HCT116 (cell line): ENCODE results near the gene SLC5A6. TPM values are rescaled to one million over a fixed set of nuclear protein-coding genes. Genes with fewer than 3 reads are reported as not detected.

Experiments used
- total RNA-seq: library from RNA; stranded (reverse); gene quantifications from one replicate; pipeline ENCODE4 v1.2.1, GENCODE V29; 2021; ENCODE audit not compliant: unreplicated experiment

Gene SLC5A6
- total RNA-seq, 1 experiment from 2014 or later, result 55.4 TPM

Other genes starting within 250 kb of the SLC5A6 start
- gene MAPRE3, start 241.6 kb downstream of the SLC5A6 start, total RNA-seq, result 12.1 TPM
- gene TMEM214, start 179.3 kb downstream of the SLC5A6 start, total RNA-seq, result 69.8 TPM
- gene AGBL5, start 160.6 kb downstream of the SLC5A6 start, total RNA-seq, result 40.0 TPM
- gene OST4, start 140.6 kb downstream of the SLC5A6 start, total RNA-seq, result 187 TPM
- gene EMILIN1, start 133.7 kb downstream of the SLC5A6 start, total RNA-seq, result 0.59 TPM
- gene KHK, start 125.5 kb downstream of the SLC5A6 start, total RNA-seq, result 6.7 TPM
- gene CGREF1, start 93.1 kb downstream of the SLC5A6 start, total RNA-seq, result 4.0 TPM
- not detected for gene ABHD1, start 88.5 kb downstream of the SLC5A6 start, total RNA-seq
- 54.2 TPM for gene PREB, start 77.6 kb downstream of the SLC5A6 start, total RNA-seq
- not detected for gene PRR30, start 72.9 kb downstream of the SLC5A6 start, total RNA-seq
- not detected for gene TCF23, start 63.3 kb downstream of the SLC5A6 start, total RNA-seq
- gene ATRAID, start 227 bp downstream of the SLC5A6 start, total RNA-seq, result 93.6 TPM
- gene CAD, start 5.1 kb upstream of the SLC5A6 start, total RNA-seq, result 114 TPM
- gene SLC30A3, start 50.8 kb upstream of the SLC5A6 start, total RNA-seq, result 20.5 TPM
- 2.5 TPM for gene DNAJC5G, start 63.2 kb upstream of the SLC5A6 start, total RNA-seq
- gene TRIM54, start 70.2 kb upstream of the SLC5A6 start, total RNA-seq, result 2.0 TPM
- 8.0 TPM for gene UCN, start 96.2 kb upstream of the SLC5A6 start, total RNA-seq
- 55.4 TPM for gene MPV17, start 110.8 kb upstream of the SLC5A6 start, total RNA-seq
- 88.2 TPM for gene GTF3C2, start 144.5 kb upstream of the SLC5A6 start, total RNA-seq
- 43.8 TPM for gene EIF2B4, start 158.1 kb upstream of the SLC5A6 start, total RNA-seq
- 90.5 TPM for gene SNX17, start 158.3 kb upstream of the SLC5A6 start, total RNA-seq
- 12.8 TPM for gene ZNF513, start 168.5 kb upstream of the SLC5A6 start, total RNA-seq
- 140 TPM for gene PPM1G, start 197.3 kb upstream of the SLC5A6 start, total RNA-seq
- gene NRBP1, start 216.4 kb upstream of the SLC5A6 start, total RNA-seq, result 79.1 TPM
- gene KRTCAP3, start 230.1 kb upstream of the SLC5A6 start, total RNA-seq, result 65.7 TPM